HG02759 (cell line): Measurements from ENCODE around the gene ZDHHC14.
"Not testable (repeated sequence)": the region's sequence is repeated elsewhere in the genome, so short reads cannot be mapped to it uniquely, and the experiment has no call there.

Source experiments
- ATAC-seq: cut with Tn5 transposase; IDR thresholded peaks from one replicate; pipeline ENCODE4 v1.9.1; 2021; ENCODE audit warnings: mild to moderate bottlenecking, moderate library complexity; ENCODE audit not compliant: unreplicated experiment

The ZDHHC14 gene

DNA sequence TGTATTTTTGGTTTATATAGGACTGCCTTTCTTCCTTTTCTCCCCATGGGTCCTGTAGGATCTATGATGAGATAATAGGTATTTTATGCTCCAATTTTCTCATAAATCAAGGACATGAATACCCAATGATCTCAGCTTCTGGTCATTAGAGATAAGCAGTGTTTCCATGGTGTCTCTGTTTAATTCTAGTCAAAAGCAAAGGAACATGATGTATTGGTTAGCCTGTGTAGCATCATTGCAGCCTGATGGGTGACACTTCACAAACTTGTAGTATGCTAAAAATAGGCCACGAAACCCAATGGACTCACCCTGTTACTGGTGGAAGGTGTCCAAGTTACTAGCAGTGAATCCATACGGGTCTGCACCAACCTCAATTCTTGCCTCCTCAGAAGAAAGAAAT, 325.9 kb downstream of the ZDHHC14 start:
- ATAC-seq: no peak

GRCh38 chr6:157707576-157707975, 326.6 kb downstream of the ZDHHC14 start:
- no peak for ATAC-seq

GRCh38 chr6:157708239-157708638, 327.2 kb downstream of the ZDHHC14 start:
- no peak for ATAC-seq

GRCh38 chr6:157708933-157709332, 327.9 kb downstream of the ZDHHC14 start:
- ATAC-seq: no peak

DNA sequence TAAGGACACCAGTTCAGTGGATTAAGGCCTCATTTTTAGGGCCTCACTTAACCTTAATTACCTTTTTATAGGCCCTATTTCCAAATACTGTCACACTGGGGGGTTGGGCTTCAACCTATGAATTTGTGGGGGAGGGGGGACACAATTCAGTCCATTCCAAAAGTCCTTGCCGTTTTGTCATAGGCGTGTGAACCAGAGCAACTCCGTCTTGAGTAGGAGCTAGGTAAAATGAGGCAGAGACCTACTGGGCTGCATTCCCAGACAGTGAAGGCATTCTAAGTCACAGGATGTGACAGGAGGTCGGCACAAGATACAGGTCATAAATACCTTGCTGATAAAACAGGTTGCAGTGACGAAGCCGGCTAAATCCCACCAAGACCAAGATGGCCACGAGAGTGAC, 328.6 kb downstream of the ZDHHC14 start:
- no peak for ATAC-seq

DNA sequence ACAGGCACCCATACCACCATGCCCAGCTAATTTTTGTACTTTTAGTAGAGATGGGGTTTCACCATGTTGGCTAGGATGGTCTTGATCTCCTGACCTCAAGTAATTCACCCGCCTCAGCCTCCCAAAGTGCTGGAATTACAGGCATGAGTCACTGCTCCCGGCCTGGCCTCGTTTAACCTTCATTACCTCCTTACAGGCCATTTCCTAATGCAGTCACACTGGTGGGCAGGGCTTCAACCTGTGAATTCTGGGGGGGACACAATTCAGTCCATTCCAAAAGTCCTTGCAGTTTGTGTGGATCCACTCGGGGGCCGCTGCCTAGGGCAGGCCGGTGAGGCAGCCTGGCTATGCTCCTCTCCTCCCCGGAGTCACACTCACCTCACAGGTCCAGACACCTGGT, 329.6 kb downstream of the ZDHHC14 start:
- ATAC-seq: no peak

DNA sequence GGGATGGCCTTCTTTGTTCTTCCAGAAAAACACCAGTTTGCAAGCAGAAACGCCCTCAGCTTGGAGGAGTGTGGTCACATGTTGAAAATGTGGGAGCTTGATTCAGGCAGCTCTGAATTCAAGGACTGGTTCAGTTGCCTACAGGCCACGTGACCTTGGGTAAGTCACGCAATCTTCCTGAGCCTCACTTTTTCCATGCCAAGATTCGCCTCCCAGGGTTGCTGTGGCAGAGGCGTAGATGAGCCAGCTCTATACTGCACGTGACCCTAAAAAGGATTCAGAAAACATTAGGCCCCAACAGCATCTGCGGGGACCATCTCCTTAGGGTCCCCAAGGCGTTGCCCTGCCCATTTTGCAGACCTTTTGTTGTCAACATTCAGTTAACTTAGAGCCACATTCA, 330.1 kb downstream of the ZDHHC14 start:
- no peak for ATAC-seq

- ATAC-seq: no peak
Observed at GRCh38 chr6:157712585-157713295, 331.8 kb downstream of the ZDHHC14 start.

DNA sequence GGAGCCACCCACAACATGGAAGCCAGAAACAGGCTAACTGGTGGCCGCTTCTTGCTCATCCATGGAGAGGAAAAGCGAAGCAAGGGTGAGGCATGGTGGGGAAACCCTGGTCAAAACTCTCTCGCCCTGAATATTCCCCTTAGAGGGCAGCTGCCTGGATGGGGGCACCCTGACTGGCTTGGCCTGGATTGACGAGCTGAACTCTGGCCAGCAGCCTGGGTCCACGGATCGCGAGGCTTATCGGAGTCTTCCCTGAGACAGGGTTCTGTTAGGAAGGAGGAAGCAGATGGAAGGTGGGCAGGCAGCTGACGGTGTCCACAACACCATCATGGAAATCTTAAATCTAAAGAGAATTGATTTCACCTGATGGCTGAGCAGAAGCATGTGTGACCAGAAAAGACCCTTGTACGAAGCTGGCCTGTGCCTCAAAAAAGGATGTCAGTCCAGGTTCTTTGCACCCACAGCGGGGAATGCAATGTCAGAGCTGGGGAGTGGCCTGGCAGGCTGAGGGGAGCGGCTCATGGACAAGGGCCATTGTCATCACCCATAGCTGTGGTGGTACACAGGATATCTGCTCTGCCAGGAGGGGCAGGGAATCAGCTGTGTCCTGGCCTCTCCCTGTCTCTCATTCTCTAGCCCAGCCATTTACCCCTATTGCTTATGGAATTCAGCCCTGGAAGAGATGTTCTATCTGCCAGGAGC, 332.6 kb downstream of the ZDHHC14 start:
- no peak for ATAC-seq

- no peak for ATAC-seq
Observed at GRCh38 chr6:157714153-157714490, 333.1 kb downstream of the ZDHHC14 start.

DNA sequence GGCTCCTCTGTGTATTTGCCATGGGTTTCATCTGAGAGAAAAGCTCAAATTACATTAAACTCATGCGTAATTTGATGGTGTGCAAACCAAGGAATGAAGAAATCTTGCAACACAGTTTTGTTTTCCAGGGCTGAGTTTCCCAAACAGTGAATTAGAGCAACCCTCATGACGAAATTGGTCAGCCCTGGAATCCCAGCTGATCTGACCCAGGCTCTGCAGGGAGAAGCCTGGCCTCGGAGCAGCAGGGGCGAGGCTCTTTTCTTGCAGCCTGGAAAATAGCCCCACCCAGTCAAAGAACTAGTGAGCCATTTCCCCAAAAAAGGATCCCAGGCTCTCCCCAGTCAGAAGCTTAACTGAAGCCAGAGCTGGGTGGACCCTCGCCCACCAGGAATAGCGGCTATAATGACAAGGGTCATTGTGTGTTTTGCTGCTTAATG, 334.8 kb downstream of the ZDHHC14 start:
- ATAC-seq: no peak

- no peak for ATAC-seq
Observed at GRCh38 chr6:157716251-157716995, 335.4 kb downstream of the ZDHHC14 start.

GRCh38 chr6:157717340-157717748, 336.4 kb downstream of the ZDHHC14 start:
- ATAC-seq: no peak

GRCh38 chr6:157718503-157719187, 337.7 kb downstream of the ZDHHC14 start:
- ATAC-seq: no peak

GRCh38 chr6:157720964-157721363, 340.0 kb downstream of the ZDHHC14 start:
- not testable (repeated sequence) for ATAC-seq

DNA sequence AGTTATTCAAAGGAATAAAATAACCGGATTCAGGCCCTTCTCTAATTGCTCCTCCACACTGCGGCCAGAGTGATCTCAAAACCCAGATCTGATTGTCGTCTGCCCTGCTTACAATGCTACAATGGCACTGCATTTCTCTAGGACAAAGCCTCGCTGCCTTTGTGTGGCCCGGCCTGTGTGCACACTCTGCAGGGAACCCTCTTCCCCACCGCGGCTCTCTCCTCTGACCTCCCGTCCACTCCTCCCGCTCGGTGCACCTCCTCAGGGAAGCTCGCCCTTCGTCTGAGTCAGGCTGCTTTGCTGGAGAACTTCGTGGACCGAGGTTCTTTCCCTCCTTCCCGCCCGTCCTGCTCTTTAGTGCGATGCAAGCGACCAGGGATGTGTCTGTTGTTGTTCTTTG, 340.4 kb downstream of the ZDHHC14 start:
- no peak for ATAC-seq

GRCh38 chr6:157721830-157722229, 340.8 kb downstream of the ZDHHC14 start:
- ATAC-seq: no peak

- no peak for ATAC-seq
Observed at GRCh38 chr6:157723376-157723775, 342.4 kb downstream of the ZDHHC14 start.

- ATAC-seq: no peak
Observed at GRCh38 chr6:157724138-157724820, 343.3 kb downstream of the ZDHHC14 start.

GRCh38 chr6:157724960-157725741, 344.2 kb downstream of the ZDHHC14 start:
- ATAC-seq: no peak
